ENCODE data around the gene SH3GL1.

The SH3GL1 gene, protein sequence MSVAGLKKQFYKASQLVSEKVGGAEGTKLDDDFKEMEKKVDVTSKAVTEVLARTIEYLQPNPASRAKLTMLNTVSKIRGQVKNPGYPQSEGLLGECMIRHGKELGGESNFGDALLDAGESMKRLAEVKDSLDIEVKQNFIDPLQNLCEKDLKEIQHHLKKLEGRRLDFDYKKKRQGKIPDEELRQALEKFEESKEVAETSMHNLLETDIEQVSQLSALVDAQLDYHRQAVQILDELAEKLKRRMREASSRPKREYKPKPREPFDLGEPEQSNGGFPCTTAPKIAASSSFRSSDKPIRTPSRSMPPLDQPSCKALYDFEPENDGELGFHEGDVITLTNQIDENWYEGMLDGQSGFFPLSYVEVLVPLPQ

DNA sequence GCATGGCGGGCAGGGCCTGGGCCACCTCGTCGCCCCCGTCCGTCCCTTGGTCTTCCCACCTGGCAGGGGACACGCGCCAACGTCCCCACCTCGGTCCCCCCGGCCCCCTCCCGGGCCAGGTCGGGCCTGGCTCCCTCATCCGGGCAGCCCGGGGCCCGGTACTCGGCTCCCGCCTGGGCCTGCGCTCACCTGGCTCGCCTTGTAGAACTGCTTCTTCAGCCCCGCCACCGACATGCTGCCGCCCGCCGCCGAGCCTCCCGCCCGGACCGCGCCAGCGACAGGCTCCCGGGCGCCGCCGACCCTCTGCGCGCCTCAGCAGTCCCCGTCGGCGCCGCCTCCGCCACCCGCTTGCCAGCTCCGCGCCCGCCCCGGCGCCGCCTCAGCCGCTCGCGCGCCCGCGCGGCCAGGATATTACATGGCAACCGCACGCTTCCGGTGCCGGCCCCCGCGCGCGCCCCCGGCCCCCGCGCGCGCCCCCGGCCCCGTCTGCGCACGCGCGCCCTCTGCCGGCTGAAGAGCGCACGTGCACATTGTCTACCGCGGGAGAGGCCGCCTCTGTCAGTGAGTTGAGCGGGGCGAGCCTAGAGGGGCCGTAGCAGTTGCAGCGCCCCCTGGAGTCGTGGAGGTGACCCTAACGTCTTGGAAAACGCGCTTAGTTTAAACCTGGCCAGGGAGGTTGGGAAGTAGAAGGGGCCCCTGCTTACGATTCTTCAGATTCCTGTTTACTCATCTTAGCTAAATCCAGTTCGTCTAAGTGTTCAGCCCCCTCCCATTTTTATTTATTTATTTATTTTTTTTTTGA is at the start of gene SH3GL1:
SH3GL1 (minus strand) TSS at position 413 of the 802 bp plus-strand sequence; CDS start at position 234, 179 bp downstream.
- DNase-seq: peak; percentile 71 to 94

GRCh38 chr19:4449639-4450028 is 49.3 kb upstream of the SH3GL1 start:
- no peak for DNase-seq

DNA sequence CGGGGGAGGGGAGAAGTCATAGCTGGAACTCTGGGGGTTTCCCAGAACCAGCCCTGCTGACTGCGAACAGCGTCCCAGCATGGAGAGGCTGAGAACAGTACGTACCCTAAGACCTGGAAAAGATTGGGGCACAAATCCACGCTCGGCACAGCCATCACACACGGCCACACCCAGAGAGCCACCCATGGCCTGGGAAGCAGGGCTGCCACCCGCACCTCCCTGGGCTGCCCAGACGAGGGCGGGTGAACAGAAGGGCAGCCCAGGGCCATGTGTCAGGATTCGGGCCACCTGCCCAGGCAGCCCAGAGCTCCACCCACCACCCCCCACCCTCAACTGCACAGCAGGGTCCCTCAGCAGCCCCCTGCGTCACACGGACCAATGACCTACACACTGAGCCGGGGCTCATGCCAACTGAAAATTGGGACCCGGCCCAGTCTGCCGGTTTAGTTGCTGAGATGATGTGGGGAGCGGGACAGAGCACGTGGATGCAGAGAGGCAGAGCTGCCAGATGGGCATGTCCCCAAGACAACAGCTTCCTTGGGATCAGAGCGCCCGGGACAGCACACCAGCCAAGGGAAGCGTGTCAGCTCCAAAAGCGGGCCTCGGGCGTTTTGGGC is 48.8 kb upstream of the SH3GL1 start:
- no peak for DNase-seq

- no peak for DNase-seq
Measured at GRCh38 chr19:4448147-4448985, 48.0 kb upstream of the SH3GL1 start.

GRCh38 chr19:4447327-4448146 is 47.2 kb upstream of the SH3GL1 start:
- DNase-seq: no peak

DNA sequence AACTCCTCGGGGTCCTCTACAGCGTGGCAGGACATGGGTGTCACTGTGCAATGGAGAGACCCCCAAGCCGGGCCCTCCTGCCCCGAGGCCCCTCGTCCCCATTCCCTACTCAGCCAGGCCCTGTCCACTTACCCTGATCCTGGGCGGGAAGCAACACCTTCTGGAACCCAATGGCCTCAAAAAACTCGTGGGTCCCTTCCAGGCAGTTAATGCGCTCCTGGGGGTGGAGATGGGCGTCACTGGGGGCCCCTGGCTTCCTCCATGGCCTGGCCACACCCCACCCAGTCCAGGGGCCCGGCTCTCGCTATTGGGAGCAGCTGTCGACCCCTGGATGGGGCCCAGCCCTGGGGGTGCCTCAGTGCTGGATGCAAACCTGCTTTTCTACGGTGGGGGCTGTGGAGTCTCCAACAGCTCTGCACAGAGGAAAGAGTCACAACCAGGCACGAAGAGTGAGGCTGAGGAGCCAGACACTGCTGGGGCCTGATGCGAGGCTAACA is 46.4 kb upstream of the SH3GL1 start:
- no peak for DNase-seq

GRCh38 chr19:4445963-4446703 is 45.8 kb upstream of the SH3GL1 start:
- no peak for DNase-seq

- no peak for DNase-seq
Measured at GRCh38 chr19:4444765-4445741, 44.7 kb upstream of the SH3GL1 start.

GRCh38 chr19:4443966-4444764 is 43.8 kb upstream of the SH3GL1 start:
- DNase-seq: no peak

DNA sequence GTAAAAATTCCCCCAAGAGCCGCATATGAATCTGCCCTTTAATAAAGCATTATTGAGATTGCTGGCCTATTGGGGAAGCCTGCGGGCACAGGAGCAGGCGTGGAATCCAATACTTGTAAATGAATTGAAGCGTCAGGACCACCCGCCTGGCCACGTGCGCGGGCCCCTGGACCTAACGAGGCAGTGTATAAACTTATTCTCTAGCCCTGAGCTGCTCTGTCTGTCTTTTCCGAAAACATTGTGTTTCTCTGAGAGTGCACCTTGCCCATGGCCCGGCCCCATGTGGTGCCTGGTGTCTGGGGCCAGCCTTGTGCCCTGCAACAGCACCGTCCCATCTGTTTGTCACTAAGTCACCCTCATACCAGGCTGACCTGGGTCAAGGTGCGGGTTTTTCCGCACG is 42.8 kb upstream of the SH3GL1 start:
- DNase-seq: no peak

GRCh38 chr19:4442819-4443146 is 42.4 kb upstream of the SH3GL1 start:
- DNase-seq: no peak

GRCh38 chr19:4441994-4442818 is 41.9 kb upstream of the SH3GL1 start:
- no peak for DNase-seq

GRCh38 chr19:4439243-4439642 is 38.9 kb upstream of the SH3GL1 start:
- no peak for DNase-seq

GRCh38 chr19:4437103-4437502 is 36.8 kb upstream of the SH3GL1 start:
- DNase-seq: no peak

DNA sequence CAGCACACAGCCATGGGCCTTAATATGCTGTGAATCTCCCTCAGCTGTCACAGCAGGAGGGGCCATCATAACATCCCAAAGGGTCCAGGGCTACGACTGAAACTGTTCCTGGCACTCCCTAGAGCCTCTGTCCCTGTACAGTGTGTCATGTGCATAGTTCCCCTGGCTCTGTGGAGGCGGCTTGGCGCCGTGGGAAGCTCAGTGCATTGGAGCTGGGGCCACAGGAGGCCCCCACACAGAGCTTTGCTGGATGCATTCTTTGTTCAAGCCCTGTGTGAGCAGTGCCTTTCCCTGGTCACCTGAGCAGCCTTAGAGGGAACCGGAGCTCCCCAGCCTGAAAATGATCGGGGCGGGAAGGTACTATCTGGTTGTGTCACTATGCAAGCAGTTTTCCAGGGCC is 35.9 kb upstream of the SH3GL1 start:
- DNase-seq: no peak

- DNase-seq: no peak
Measured at GRCh38 chr19:4434391-4434790, 34.0 kb upstream of the SH3GL1 start.

DNA sequence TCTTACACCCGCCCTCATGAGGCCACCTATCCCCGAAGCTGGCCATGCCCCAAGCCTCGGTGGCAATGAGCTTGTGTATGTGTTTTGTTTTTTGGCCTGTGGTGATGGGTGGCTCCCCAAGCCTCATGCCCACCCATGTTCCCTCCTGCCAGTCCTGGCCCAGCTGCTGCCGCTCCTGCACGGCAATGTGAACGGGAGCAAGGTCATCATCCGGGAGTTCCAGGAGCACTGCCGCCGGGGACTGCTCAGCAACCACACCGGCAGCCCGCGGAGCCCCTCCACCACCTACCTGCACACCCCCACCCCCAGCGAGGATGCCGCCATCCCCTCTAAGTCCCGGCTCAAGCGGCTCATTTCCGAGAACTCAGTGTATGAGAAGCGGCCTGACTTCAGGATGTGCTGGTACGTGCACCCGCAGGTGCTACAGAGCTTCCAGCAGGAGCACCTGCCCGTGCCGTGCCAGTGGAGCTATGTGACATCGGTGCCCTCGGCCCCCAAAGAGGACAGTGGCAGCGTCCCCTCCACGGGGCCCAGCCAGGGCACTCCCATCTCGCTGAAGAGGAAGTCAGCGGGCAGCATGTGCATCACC is 32.7 kb upstream of the SH3GL1 start:
- DNase-seq: no peak
